Heart left ventricle (tissue), 16 donors: ENCODE data around the gene SMTNL2. TPM values are rescaled to one million over a fixed set of nuclear protein-coding genes. Genes with fewer than 3 reads are reported as not detected.

Experiments
- ATAC-seq, 4 donors: fragments of 200-7000 bp; cut with Tn5 transposase; one replicate each; pipeline ENCODE4 v1.9.1; 2020 to 2022; ENCODE audit warnings: moderate library complexity in 4 of 4, mild to moderate bottlenecking in 3 of 4, moderate number of reproducible peaks in 1 of 4
- DNase-seq, 5 donors: peaks; one replicate each; pipeline ENCODE4 v3.0.0-alpha.2; 2020
- H3K27ac ChIP-seq, 12 donors: fragments of 200-600 bp; sonication (generic) in 4 of 12; one replicate each; pipeline versions ENCODE4 v1.5.0 to v1.8.0; 2016 to 2022; ENCODE audit warnings: mild to moderate bottlenecking in 2 of 12
- H3K27me3 ChIP-seq, 9 donors: fragments of 200-600 bp; sonication (generic) in 2 of 9; one replicate each; pipeline versions ENCODE4 v1.5.1 to v1.8.0; 2016 to 2022; ENCODE audit warnings: mild to moderate bottlenecking in 3 of 9
- H3K36me3 ChIP-seq, 9 donors: fragments of 200-600 bp; sonication (generic) in 2 of 9; one replicate each; pipeline versions ENCODE4 v1.5.0 to v1.8.0; 2018 to 2022; ENCODE audit warnings: mild to moderate bottlenecking in 2 of 9
- H3K4me1 ChIP-seq, 12 donors: fragments of 200-600 bp; sonication (generic) in 4 of 12; one replicate each; pipeline versions ENCODE4 v1.5.0 to v1.8.0; 2016 to 2022; ENCODE audit warnings: mild to moderate bottlenecking in 3 of 12
- H3K4me3 ChIP-seq, 12 donors: fragments of 200-600 bp; sonication (generic) in 4 of 12; one replicate each; pipeline versions ENCODE4 v1.5.0 to v1.8.0; 2017 to 2022; ENCODE audit warnings: mild to moderate bottlenecking in 9 of 12, moderate library complexity in 4 of 12
- H3K9me3 ChIP-seq, 12 donors: fragments of 200-600 bp; sonication (generic) in 4 of 12; one replicate each; pipeline versions ENCODE4 v1.5.0 to v1.8.0; 2016 to 2022; ENCODE audit warnings: mild to moderate bottlenecking in 1 of 12
- CTCF ChIP-seq, 12 donors: fragments of 200-600 bp; sonication (generic) in 4 of 12; IDR thresholded peaks; one replicate each; pipeline versions ENCODE4 v1.5.0 to v1.8.0; 2018 to 2022; ENCODE audit warnings: antibody characterized with exemption in 12 of 12, mild to moderate bottlenecking in 5 of 12
- POLR2A ChIP-seq, 2 donors: fragments of 450-650 bp; IDR thresholded peaks; one replicate each; pipeline ENCODE4 v1.6.1; 2017; ENCODE audit warnings: antibody characterized with exemption in 2 of 2, mild to moderate bottlenecking in 2 of 2, moderate library complexity in 2 of 2
- WGBS, 4 donors: extraction: QIAGEN DNeasy Blood & Tissue Kit in 2 of 4; methylation state at CpG; one replicate each; pipeline versions ENCODE4 v1.1.5 to v1.1.7; 2013 to 2018; 5-methylcytosine and 5-hydroxymethylcytosine counted together
- intact Hi-C, 10 donors: fragments of 100-400 bp; cut with DNase I; formaldehyde crosslinking; loops; one replicate each; pipeline versions ENCODE4 v1.11.1 to v1.14.2; 2022
- polyA plus RNA-seq, 2 donors: library from polyadenylated mRNA; stranded (reverse); fragments of 200-250 nt; gene quantifications; one replicate each; pipeline ENCODE4 v1.2.3, GENCODE V29; 2013
- total RNA-seq, 9 donors: library from RNA; depleted of rRNA in 2 of 9; stranded (reverse); fragments of >200 nt in 2 of 9; fragmentation: NEBNext Ultra II Directional in 3 of 9; extraction: Animal tissue kit (Norgen Biotek cat#: 25700) in 3 of 9; gene quantifications; one replicate each; pipeline versions ENCODE4 v1.1.0 to v1.2.4, GENCODE V29; 2016 to 2023
- donor health status: ischemic (EF 13 %, LVEDD 7.1; RV severe dilation, severe dysfunction).
- donor health status: healthy with polysubstance abuse.
- donor health status: DM: no; HTN: yes; CAD: no.
- donor health status: DM: no; HTN: no; CAD: no.
- donor health status: ischemic (EF 25% LVEDD 6.9; RV normal size, moderate dysfunction).
- donor health status: ischemic (EF 25% LVEDD 5.7; RV mildly dilated, moderate dysfunction).
- donor health status: healthy.
- donor health status: DM: yes; HTN: yes; CAD: no.
- donor health status: ischemic (EF 35%, LVEDD 5.7; RV mildly dilated, moderate dysfunction).
- donor health status: nonischemic (EF 11% LVEDD 7.7; RV severe dilation, severe dysfunction).
- donor health status: DM: yes; HTN: yes; CAD: no.
- donor health status: PGD.
- donor health status: ischemic (EF 29% LVEDD 5.4; RV normal size, mild dysfunction).
- donor health status: nonischemic (EF 23%, LVEDD 6.1; RV moderate dilation, normal function).

Gene SMTNL2
- total and polyA plus RNA-seq, 11 donors, result 2.1 to 47.5 (median 15.6) TPM

GRCh38 chr17:4558347-4558971 is 25.9 kb upstream of the SMTNL2 start:
- ATAC-seq (no peak), DNase-seq (peak in 1 of 5 donors; percentile 18)
- Histone ChIP-seq H3K4me1 (peaks cover 3 to 33% (median 19%) of the 10 kb centered on the region in 12 donors), H3K9me3 (no peaks in the 10 kb centered on the region), H3K27ac (no peak overlapping the region), H3K27me3 (no peaks in the 10 kb centered on the region), H3K36me3 (peaks cover 0 to 3% (median under 1%) of the 10 kb centered on the region in 9 donors), H3K4me3 (no peak overlapping the region)
- intact Hi-C loops, result loop anchor here in 2 of 10 donors (5.0 kb wide), 1 partner anchor 136 kb away; no protein-coding TSS in a partner anchor
- whole genome bisulfite sequencing, 4 donors, result 92 to 95% (median 94%) methylated on average over 17 to 24 of the region's 24 CpGs
- TF ChIP-seq POLR2A (IDR thresholded peaks at IDR 0.05) (no peak), CTCF (IDR thresholded peaks at IDR 0.05) (no peak)

- intact Hi-C loops, result loop anchor here in 2 of 10 donors (5.0 kb wide), 1 partner anchor 137 kb away; no protein-coding TSS in a partner anchor
- Histone ChIP-seq H3K4me1 (peaks cover 3 to 27% (median 14%) of the 10 kb centered on the region in 12 donors), H3K27ac (no peak overlapping the region), H3K9me3 (no peaks in the 10 kb centered on the region), H3K4me3 (no peak overlapping the region), H3K27me3 (no peaks in the 10 kb centered on the region), H3K36me3 (no peaks in the 10 kb centered on the region)
- DNase-seq (peak in 1 of 5 donors; percentile 14), ATAC-seq (no peak)
- TF ChIP-seq CTCF (IDR thresholded peaks at IDR 0.05) (no peak), POLR2A (IDR thresholded peaks at IDR 0.05) (no peak)
- 68 to 77% (median 72%) methylated on average over 16 to 17 of the region's 17 CpGs for WGBS, 4 donors
These were observed 25.1 kb upstream of the SMTNL2 start for GRCh38 chr17:4559139-4559791.

GRCh38 chr17:4559966-4560365 is 24.4 kb upstream of the SMTNL2 start:
- DNase-seq, result no peak
- Histone ChIP-seq H3K4me1 (peaks cover 0 to 20% (median 8%) of the 10 kb centered on the region in 12 donors), H3K27ac (no peak overlapping the region), H3K36me3 (no peaks in the 10 kb centered on the region), H3K4me3 (no peak overlapping the region), H3K27me3 (no peaks in the 10 kb centered on the region), H3K9me3 (no peaks in the 10 kb centered on the region)
- 95 to 100% (median 96%) methylated on average over 2 to 5 of the region's 5 CpGs for WGBS, 4 donors
- ATAC-seq, result no peak
- TF ChIP-seq POLR2A (IDR thresholded peaks at IDR 0.05), result no peak
- no peak for TF ChIP-seq CTCF (IDR thresholded peaks at IDR 0.05)
- intact Hi-C loops, result loop anchor here in 5 of 10 donors (5.0 to 10.0 kb wide), 3 partner anchors 138 to 335 kb away; partner anchors contain the start of gene C17orf107 (in 1 of the 5)

GRCh38 chr17:4560421-4560820 is 23.9 kb upstream of the SMTNL2 start, which contains the start of gene GGT6:
Gene GGT6 (minus strand): TSS chr17:4560577. CDS start chr17:4560521, 56 bp downstream.
- Histone ChIP-seq H3K27me3 (no peaks in the 10 kb centered on the region), H3K4me1 (peaks cover 0 to 19% (median 8%) of the 10 kb centered on the region in 12 donors), H3K9me3 (no peaks in the 10 kb centered on the region), H3K27ac (no peak within 1 kb of the TSS), H3K36me3 (no peaks in the 10 kb centered on the region), H3K4me3 (no peak within 1 kb of the TSS)
- intact Hi-C loops, result loop anchor here in 3 of 10 donors (5.0 to 10.0 kb wide), 3 partner anchors 138 to 334 kb away; partner anchors contain the start of gene C17orf107 (in 1 of the 3)
- peak in 1 of 4 donors; percentile 19 for ATAC-seq
- no peak for TF ChIP-seq POLR2A (IDR thresholded peaks at IDR 0.05)
- TF ChIP-seq CTCF (IDR thresholded peaks at IDR 0.05), result no peak
- peak in 2 of 5 donors; percentile 29 to 31 for DNase-seq
- 63 to 82% (median 80%) methylated on average over 7 to 12 of the region's 12 CpGs for WGBS, 4 donors
